ENCODE data around the gene APOA5. TPM values are rescaled to one million over a fixed set of nuclear protein-coding genes. Genes with fewer than 3 reads are reported as not detected.

The APOA5 gene
- total and polyA plus RNA-seq, 2 of the 8 experiments (the other 6 are each of a cell fraction or from before 2014, with no cell fraction given), result 0.08 to 0.15 TPM

GRCh38 chr11:116813170-116813569 lies 21.5 kb upstream of the APOA5 start (continued):
- TF ChIP-seq CHD7 (IDR thresholded peaks at IDR 0.05; ENCODE audit: insufficient replicate concordance, low read length), result no peak
- TF ChIP-seq SAP30 (IDR thresholded peaks at IDR 0.05; ENCODE audit: insufficient read depth, insufficient replicate concordance, low read length), result no peak
- no peak for TF ChIP-seq CEBPB (IDR thresholded peaks at IDR 0.05; ENCODE audit: low read depth, low read length)
- TF ChIP-seq ASH2L (IDR thresholded peaks at IDR 0.05; ENCODE audit: low read length), result no peak
- no peak for TF ChIP-seq NANOG (IDR thresholded peaks at IDR 0.05; ENCODE audit: insufficient read depth, low read depth, low read length, poor library complexity, severe bottlenecking)
- no peak for TF ChIP-seq EGR1 (IDR thresholded peaks at IDR 0.05; ENCODE audit: borderline replicate concordance, low read depth, low read length)
- TF ChIP-seq TAF7 (optimal IDR thresholded peaks at IDR 0.05; ENCODE audit: borderline replicate concordance, low read depth, low read length), result no peak
- TF ChIP-seq JUND (IDR thresholded peaks at IDR 0.05; ENCODE audit: low read length), result no peak
- no peak for TF ChIP-seq GABPA (IDR thresholded peaks at IDR 0.05; ENCODE audit: borderline replicate concordance, insufficient read depth, low read length)
- no peak for TF ChIP-seq CBX8 (IDR thresholded peaks at IDR 0.05; ENCODE audit: borderline replicate concordance, low read depth, low read length)
- TF ChIP-seq KDM1A (IDR thresholded peaks at IDR 0.05; ENCODE audit: borderline replicate concordance, low read length), result no peak
- no peak for TF ChIP-seq SRF (IDR thresholded peaks at IDR 0.05; ENCODE audit: low read depth, low read length)

Data from H1 (cell line).